ENCODE measurements around the gene INVS. TPM values are rescaled to one million over a fixed set of nuclear protein-coding genes. Genes with fewer than 3 reads are reported as not detected.
A peak's percentile ranks its signal among the peaks of the same experiment; 100 is the strongest.

The INVS gene, protein sequence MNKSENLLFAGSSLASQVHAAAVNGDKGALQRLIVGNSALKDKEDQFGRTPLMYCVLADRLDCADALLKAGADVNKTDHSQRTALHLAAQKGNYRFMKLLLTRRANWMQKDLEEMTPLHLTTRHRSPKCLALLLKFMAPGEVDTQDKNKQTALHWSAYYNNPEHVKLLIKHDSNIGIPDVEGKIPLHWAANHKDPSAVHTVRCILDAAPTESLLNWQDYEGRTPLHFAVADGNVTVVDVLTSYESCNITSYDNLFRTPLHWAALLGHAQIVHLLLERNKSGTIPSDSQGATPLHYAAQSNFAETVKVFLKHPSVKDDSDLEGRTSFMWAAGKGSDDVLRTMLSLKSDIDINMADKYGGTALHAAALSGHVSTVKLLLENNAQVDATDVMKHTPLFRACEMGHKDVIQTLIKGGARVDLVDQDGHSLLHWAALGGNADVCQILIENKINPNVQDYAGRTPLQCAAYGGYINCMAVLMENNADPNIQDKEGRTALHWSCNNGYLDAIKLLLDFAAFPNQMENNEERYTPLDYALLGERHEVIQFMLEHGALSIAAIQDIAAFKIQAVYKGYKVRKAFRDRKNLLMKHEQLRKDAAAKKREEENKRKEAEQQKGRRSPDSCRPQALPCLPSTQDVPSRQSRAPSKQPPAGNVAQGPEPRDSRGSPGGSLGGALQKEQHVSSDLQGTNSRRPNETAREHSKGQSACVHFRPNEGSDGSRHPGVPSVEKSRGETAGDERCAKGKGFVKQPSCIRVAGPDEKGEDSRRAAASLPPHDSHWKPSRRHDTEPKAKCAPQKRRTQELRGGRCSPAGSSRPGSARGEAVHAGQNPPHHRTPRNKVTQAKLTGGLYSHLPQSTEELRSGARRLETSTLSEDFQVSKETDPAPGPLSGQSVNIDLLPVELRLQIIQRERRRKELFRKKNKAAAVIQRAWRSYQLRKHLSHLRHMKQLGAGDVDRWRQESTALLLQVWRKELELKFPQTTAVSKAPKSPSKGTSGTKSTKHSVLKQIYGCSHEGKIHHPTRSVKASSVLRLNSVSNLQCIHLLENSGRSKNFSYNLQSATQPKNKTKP
- total RNA-seq = 10 to 100 TPM in 1 of 9 donors, 1 to 10 TPM in 8; 4.9 to 10.4 (median 7.5) TPM
- polyA plus RNA-seq = 1 to 10 TPM; 2.5 to 2.8 TPM
- long read RNA-seq, donor 1, partial matches to known transcripts = 0 of 2 reads
- long read RNA-seq, donor 1, other reads (novel, unspliced or antisense) = 2 of 2 reads
- long read RNA-seq, donor 2, partial matches to known transcripts = 3 of 9 reads
- long read RNA-seq, donor 2, other reads (novel, unspliced or antisense) = 4 of 9 reads
- long read RNA-seq, donor 3, partial matches to known transcripts = 2 of 3 reads
- long read RNA-seq, donor 3, other reads (novel, unspliced or antisense) = 0 of 3 reads

DNA sequence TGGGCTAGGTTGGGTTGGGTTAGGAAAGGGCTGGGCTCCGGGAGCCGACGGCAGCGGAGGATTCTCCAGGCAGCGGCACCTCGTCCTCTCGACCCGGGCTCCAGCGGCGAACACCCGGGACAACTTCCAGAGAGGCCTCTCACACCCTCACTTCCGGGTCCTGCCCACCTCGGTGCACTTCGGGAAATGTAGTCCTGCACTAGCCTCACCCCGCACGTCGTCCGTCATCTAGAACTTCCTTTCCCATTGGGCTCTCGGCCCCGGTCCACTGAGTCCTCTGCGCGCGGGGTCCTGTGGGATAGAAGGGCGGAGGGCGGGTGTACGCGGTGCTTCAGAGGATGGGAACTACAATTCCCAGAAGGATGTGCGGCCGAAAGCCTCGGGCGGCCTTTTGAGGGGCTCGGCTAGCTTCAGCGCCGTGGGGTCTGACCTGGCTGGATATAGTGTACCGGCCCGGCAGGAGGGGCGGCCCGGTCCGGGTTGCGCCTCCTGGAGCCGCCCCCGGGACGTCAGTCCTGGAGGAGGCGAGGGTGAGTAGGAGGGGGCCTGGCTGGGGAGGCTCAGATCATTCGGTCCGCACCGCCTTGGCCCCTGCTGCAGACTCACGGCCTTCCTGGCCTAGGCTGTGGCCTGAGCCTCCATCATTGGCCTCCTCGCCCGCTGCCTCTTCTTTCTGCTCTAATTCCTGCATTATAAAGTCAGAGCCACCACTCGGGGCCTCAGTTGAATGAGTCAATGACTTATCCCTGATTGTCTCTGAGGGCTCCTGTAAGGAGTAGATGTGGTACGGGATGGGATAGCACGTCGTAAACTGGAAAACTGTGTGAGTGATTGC is at the start of gene INVS, which contains the start of gene ERP44:
Gene INVS, plus strand, starts transcription at position 357 of the 835 bp plus-strand sequence. CDS start 5,279 bp downstream, outside the sequence.
Gene ERP44, minus strand, starts transcription at position 114 of the 835 bp plus-strand sequence. CDS start 160 bp downstream, outside the sequence.
- peak; percentile 99 for ATAC-seq
- Histone ChIP-seq H3K27ac (peak within 1 kb of the TSS; percentile 56 to 96 (median 90)), H3K27me3 (no peaks in the 10 kb centered on the region), H3K36me3 (peaks cover 0 to 22% (median 4%) of the 10 kb centered on the region in 9 donors), H3K4me1 (peaks cover 0 to 42% (median 24%) of the 10 kb centered on the region in 12 donors), H3K4me3 (peak within 1 kb of the TSS; percentile 57 to 98 (median 87)), H3K9me3 (no peaks in the 10 kb centered on the region)
- 0 to 1% (median 0%) methylated on average over 21 to 54 of the region's 54 CpGs for WGBS, 4 donors
- DNase-seq = peak; percentile 99 to 100 (median 99)
- peak in 1 of 2 donors; percentile 86 for TF ChIP-seq POLR2A (IDR thresholded peaks at IDR 0.05)
- TF ChIP-seq, protein P1, sequence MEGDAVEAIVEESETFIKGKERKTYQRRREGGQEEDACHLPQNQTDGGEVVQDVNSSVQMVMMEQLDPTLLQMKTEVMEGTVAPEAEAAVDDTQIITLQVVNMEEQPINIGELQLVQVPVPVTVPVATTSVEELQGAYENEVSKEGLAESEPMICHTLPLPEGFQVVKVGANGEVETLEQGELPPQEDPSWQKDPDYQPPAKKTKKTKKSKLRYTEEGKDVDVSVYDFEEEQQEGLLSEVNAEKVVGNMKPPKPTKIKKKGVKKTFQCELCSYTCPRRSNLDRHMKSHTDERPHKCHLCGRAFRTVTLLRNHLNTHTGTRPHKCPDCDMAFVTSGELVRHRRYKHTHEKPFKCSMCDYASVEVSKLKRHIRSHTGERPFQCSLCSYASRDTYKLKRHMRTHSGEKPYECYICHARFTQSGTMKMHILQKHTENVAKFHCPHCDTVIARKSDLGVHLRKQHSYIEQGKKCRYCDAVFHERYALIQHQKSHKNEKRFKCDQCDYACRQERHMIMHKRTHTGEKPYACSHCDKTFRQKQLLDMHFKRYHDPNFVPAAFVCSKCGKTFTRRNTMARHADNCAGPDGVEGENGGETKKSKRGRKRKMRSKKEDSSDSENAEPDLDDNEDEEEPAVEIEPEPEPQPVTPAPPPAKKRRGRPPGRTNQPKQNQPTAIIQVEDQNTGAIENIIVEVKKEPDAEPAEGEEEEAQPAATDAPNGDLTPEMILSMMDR (IDR thresholded peaks at IDR 0.05) = no peak
- intact Hi-C loops (cut with DNase I) = loop anchor here in 4 of 10 donors (5.0 to 10.0 kb wide), 4 partner anchors 72 to 1296 kb away; partner anchors contain the start of genes MRPL50 (in 1 of the 4) and ZNF189 (in 1 of the 4)

DNA sequence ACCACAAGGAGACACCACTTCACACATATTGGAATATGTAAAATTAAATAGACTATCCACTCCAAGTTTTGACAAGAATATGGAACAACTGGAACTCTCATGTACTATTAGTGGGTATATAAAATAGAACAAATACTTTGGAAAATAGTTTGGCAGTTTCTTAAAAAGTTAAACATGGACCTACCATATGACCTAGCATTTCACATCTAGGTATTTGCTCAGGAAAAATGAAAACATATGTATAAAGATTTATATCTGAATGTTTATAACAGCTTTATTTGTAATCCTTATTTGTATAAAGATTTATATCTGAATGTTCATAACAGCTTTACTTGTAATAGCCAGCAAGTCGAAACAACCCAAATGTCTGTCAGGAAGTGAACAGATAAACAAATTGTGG is 49.5 kb upstream of the INVS start:
- DNase-seq (no peak), ATAC-seq (no peak)
- 91 to 100% (median 96%) methylated on average over 1 of the region's 1 CpG for WGBS, 4 donors
- intact Hi-C loops (cut with DNase I) = no loop called here
- H3K27ac ChIP-seq = no peak overlapping the region
- peaks cover 0 to 56% (median 39%) of the 10 kb centered on the region in 9 donors for H3K36me3 ChIP-seq
- no peaks in the 10 kb centered on the region for H3K4me1 ChIP-seq
- no peaks in the 10 kb centered on the region for H3K27me3 ChIP-seq
- peaks cover 0 to 14% (median 0%) of the 10 kb centered on the region in 12 donors for H3K9me3 ChIP-seq
- no peak for TF ChIP-seq POLR2A (IDR thresholded peaks at IDR 0.05)
- TF ChIP-seq, protein P1 (IDR thresholded peaks at IDR 0.05) = no peak
- no peak overlapping the region for H3K4me3 ChIP-seq

DNA sequence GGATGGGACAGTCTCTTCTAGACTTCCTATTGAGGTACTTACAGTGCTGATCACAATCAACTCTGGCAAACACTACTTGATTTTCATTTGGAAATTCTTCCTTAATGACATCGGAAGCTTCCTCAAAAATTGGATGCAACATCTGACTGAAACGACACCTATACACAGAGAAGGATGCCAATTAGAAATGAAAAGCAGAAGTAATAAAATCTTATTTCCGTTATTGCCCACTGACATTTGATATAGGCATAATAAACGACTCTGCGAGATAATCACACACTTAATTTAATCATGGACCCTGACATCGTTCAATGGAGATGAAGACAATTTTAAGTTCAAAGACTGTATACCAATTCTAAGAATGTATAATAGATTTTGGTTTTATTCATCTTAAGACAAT is 46.7 kb upstream of the INVS start:
- Histone ChIP-seq H3K27ac (no peak overlapping the region), H3K9me3 (no peaks in the 10 kb centered on the region), H3K4me3 (no peak overlapping the region), H3K27me3 (no peaks in the 10 kb centered on the region), H3K36me3 (peaks cover 0 to 67% (median 53%) of the 10 kb centered on the region in 9 donors), H3K4me1 (peaks cover 0 to 5% (median 0%) of the 10 kb centered on the region in 12 donors)
- intact Hi-C loops (cut with DNase I) = no loop called here
- no peak for ATAC-seq
- DNase-seq = no peak
- TF ChIP-seq POLR2A (IDR thresholded peaks at IDR 0.05) = no peak
- TF ChIP-seq, protein P1 (IDR thresholded peaks at IDR 0.05) = no peak
- 77 to 80% (median 78%) methylated on average over 6 of the region's 6 CpGs for WGBS, 4 donors

Data from heart left ventricle (tissue), 16 donors.